Measurements from ENCODE around the gene NHLH1.

Gene NHLH1

DNA sequence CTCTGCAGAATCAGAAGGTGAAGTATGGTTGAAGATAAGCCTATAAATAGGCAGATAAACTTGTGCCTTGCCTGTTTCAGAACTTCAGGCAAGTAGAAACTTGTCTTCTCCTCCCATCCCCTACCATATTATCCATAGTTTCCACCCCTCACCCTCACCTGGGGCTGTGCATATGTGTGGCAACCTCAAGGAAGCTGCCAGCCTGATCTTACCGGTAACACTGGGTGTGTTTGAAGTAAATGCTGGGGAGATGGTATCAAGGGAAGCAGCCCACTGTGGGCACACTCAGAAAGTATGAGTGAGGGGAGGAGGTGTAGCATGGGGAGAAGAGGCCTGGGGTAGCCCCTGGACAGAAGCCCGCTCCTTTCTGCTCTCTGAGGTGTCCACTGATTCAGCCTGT lies 48.0 kb downstream of the NHLH1 start:
- H2AFZ ChIP-seq (ENCODE audit: low read depth, low read length, severe bottlenecking): no peak overlapping the region
- no peaks in the 10 kb centered on the region for H3K36me3 ChIP-seq (ENCODE audit: low read length)
- H3K79me2 ChIP-seq (ENCODE audit: insufficient read depth, low read length): no peaks in the 10 kb centered on the region
- H3K27me3 ChIP-seq (ENCODE audit: low read length): no peaks in the 10 kb centered on the region
- no peaks in the 10 kb centered on the region for H3K9me3 ChIP-seq (ENCODE audit: insufficient read depth, low read length)
- no peak overlapping the region for H3K9ac ChIP-seq (ENCODE audit: low read length)
- no peaks in the 10 kb centered on the region for H3K9me2 ChIP-seq (replicated peaks; ENCODE audit: insufficient read depth, low read length)
- TF ChIP-seq, protein P1, sequence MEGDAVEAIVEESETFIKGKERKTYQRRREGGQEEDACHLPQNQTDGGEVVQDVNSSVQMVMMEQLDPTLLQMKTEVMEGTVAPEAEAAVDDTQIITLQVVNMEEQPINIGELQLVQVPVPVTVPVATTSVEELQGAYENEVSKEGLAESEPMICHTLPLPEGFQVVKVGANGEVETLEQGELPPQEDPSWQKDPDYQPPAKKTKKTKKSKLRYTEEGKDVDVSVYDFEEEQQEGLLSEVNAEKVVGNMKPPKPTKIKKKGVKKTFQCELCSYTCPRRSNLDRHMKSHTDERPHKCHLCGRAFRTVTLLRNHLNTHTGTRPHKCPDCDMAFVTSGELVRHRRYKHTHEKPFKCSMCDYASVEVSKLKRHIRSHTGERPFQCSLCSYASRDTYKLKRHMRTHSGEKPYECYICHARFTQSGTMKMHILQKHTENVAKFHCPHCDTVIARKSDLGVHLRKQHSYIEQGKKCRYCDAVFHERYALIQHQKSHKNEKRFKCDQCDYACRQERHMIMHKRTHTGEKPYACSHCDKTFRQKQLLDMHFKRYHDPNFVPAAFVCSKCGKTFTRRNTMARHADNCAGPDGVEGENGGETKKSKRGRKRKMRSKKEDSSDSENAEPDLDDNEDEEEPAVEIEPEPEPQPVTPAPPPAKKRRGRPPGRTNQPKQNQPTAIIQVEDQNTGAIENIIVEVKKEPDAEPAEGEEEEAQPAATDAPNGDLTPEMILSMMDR (IDR thresholded peaks at IDR 0.05; ENCODE audit: insufficient read depth, low read length, poor library complexity, severe bottlenecking): no peak
- no peak for TF ChIP-seq EZH2phosphoT487 (conservative IDR thresholded peaks at IDR 0.05; ENCODE audit: low read length)
- H3K4me2 ChIP-seq (ENCODE audit: low read depth, low read length, poor library complexity, severe bottlenecking): no peak overlapping the region
- H3F3A ChIP-seq (ENCODE audit: insufficient read depth): no peaks in the 10 kb centered on the region
- H4K20me1 ChIP-seq (ENCODE audit: low read depth, low read length): no peaks in the 10 kb centered on the region
- H3K27ac ChIP-seq (ENCODE audit: low read depth, low read length): no peak overlapping the region
- no peak overlapping the region for H3K4me3 ChIP-seq (ENCODE audit: insufficient read depth, low read length, poor library complexity, severe bottlenecking)

- TF ChIP-seq, protein P1 (IDR thresholded peaks at IDR 0.05; ENCODE audit: insufficient read depth, low read length, poor library complexity, severe bottlenecking): no peak
- no peak for TF ChIP-seq EZH2phosphoT487 (conservative IDR thresholded peaks at IDR 0.05; ENCODE audit: low read length)
- H3K36me3 ChIP-seq (ENCODE audit: low read length): no peaks in the 10 kb centered on the region
Observed at GRCh38 chr1:160415696-160416290, 48.9 kb downstream of the NHLH1 start.

GRCh38 chr1:160416369-160416768 lies 49.5 kb downstream of the NHLH1 start:
- no peak overlapping the region for H3K27ac ChIP-seq (ENCODE audit: low read depth, low read length)
- H3K4me2 ChIP-seq (ENCODE audit: low read depth, low read length, poor library complexity, severe bottlenecking): no peak overlapping the region
- H4K20me1 ChIP-seq (ENCODE audit: low read depth, low read length): no peaks in the 10 kb centered on the region
- no peak overlapping the region for H2AFZ ChIP-seq (ENCODE audit: low read depth, low read length, severe bottlenecking)
- H3F3A ChIP-seq (ENCODE audit: insufficient read depth): no peaks in the 10 kb centered on the region
- no peaks in the 10 kb centered on the region for H3K36me3 ChIP-seq (ENCODE audit: low read length)
- no peak for TF ChIP-seq EZH2phosphoT487 (conservative IDR thresholded peaks at IDR 0.05; ENCODE audit: low read length)
- TF ChIP-seq, protein P1 (IDR thresholded peaks at IDR 0.05; ENCODE audit: insufficient read depth, low read length, poor library complexity, severe bottlenecking): no peak
- H3K79me2 ChIP-seq (ENCODE audit: insufficient read depth, low read length): no peaks in the 10 kb centered on the region
- H3K9me2 ChIP-seq (replicated peaks; ENCODE audit: insufficient read depth, low read length): no peaks in the 10 kb centered on the region
- H3K9ac ChIP-seq (ENCODE audit: low read length): no peak overlapping the region
- H3K4me3 ChIP-seq (ENCODE audit: insufficient read depth, low read length, poor library complexity, severe bottlenecking): no peak overlapping the region
- H3K27me3 ChIP-seq (ENCODE audit: low read length): no peaks in the 10 kb centered on the region
- H3K9me3 ChIP-seq (ENCODE audit: insufficient read depth, low read length): no peaks in the 10 kb centered on the region

More at GRCh38 chr1:160415696-160416290, 48.9 kb downstream of the NHLH1 start:
- Histone ChIP-seq H3F3A (ENCODE audit: insufficient read depth) (no peaks in the 10 kb centered on the region), H3K27ac (ENCODE audit: low read depth, low read length) (no peak overlapping the region), H3K9ac (ENCODE audit: low read length) (no peak overlapping the region), H4K20me1 (ENCODE audit: low read depth, low read length) (no peaks in the 10 kb centered on the region), H3K27me3 (ENCODE audit: low read length) (no peaks in the 10 kb centered on the region), H3K79me2 (ENCODE audit: insufficient read depth, low read length) (no peaks in the 10 kb centered on the region), H3K4me3 (ENCODE audit: insufficient read depth, low read length, poor library complexity, severe bottlenecking) (no peak overlapping the region), H2AFZ (ENCODE audit: low read depth, low read length, severe bottlenecking) (no peak overlapping the region), H3K4me2 (ENCODE audit: low read depth, low read length, poor library complexity, severe bottlenecking) (no peak overlapping the region), H3K9me3 (ENCODE audit: insufficient read depth, low read length) (no peaks in the 10 kb centered on the region), H3K9me2 (replicated peaks; ENCODE audit: insufficient read depth, low read length) (no peaks in the 10 kb centered on the region)

Measured in SU-DHL-6 (cell line).